GM19397 (cell line): ENCODE results near the gene PLEKHG4.

Experiments
- ATAC-seq: cut with Tn5 transposase; IDR thresholded peaks from one replicate; pipeline ENCODE4 v1.9.1; 2021; ENCODE audit warnings: mild to moderate bottlenecking, moderate library complexity; ENCODE audit not compliant: unreplicated experiment

PLEKHG4 gene

GRCh38 chr16:67317853-67318252 is 38.5 kb downstream of the PLEKHG4 start:
- no peak for ATAC-seq

GRCh38 chr16:67326115-67326471 is 46.8 kb downstream of the PLEKHG4 start:
- no peak for ATAC-seq

GRCh38 chr16:67326472-67327309 is 47.4 kb downstream of the PLEKHG4 start, which contains the start of the genes KCTD19 and LRRC36:
TSS of gene KCTD19 (minus strand) at chr16:67326741. CDS start at chr16:67326707, 34 bp downstream.
TSS of gene LRRC36 (plus strand) at chr16:67326815. CDS start at chr16:67326863, 48 bp downstream.
- ATAC-seq: no peak

- ATAC-seq: no peak
These were observed 48.4 kb downstream of the PLEKHG4 start for GRCh38 chr16:67327743-67328142.

- no peak for ATAC-seq
These were observed 50.6 kb downstream of the PLEKHG4 start for GRCh38 chr16:67329901-67330300.

GRCh38 chr16:67333315-67333714 is 54.0 kb downstream of the PLEKHG4 start:
- no peak for ATAC-seq

- ATAC-seq: no peak
These were observed 56.8 kb downstream of the PLEKHG4 start for GRCh38 chr16:67336116-67336515.

GRCh38 chr16:67336648-67337047 is 57.3 kb downstream of the PLEKHG4 start:
- ATAC-seq: no peak
